ENCODE data around the gene FAM114A1. TPM values are rescaled to one million over a fixed set of nuclear protein-coding genes. Genes with fewer than 3 reads are reported as not detected.
A peak's percentile ranks its signal among the peaks of the same experiment; 100 is the strongest.
"Not testable (repeated sequence)": the region's sequence is repeated elsewhere in the genome, so short reads cannot be mapped to it uniquely, and the experiment has no call there.

The FAM114A1 gene
- total and polyA plus RNA-seq, 2 experiments from 2014 or later, result 110 to 140 TPM

DNA sequence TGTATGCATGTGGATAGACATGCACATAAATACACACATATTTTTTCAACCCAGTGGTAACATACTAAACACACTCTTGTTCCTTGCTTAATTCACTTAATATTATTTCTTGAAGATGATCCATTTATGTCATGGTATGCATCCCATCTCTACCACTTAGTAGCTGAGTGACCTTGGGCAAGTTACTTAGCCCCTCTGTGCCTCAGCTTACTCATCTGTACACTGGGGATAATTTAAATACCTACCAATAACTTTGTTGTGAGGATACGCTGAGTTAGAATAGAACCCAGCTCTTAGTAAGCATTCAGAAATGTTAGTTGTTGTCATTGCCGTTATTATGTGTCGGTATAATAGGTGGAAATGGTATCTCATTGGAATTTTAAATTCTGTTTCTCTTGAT, 41.4 kb downstream of the FAM114A1 start:
- H3K9me2 ChIP-seq (replicated peaks; ENCODE audit: insufficient read depth), result no peaks in the 10 kb centered on the region
- DNase-seq (ENCODE audit: low spot score), result no peak
- no peak overlapping the region for H2AFZ ChIP-seq
- no peaks in the 10 kb centered on the region for H3K36me3 ChIP-seq (replicated peaks; ENCODE audit: insufficient read depth, low read depth)
- no peak overlapping the region for H3K4me3 ChIP-seq
- no peaks in the 10 kb centered on the region for H3K79me2 ChIP-seq
- no peaks in the 10 kb centered on the region for H3K9me3 ChIP-seq (ENCODE audit: low read depth)
- 98% methylated on average over 3 of the region's 3 CpGs for WGBS (ENCODE audit: low lambda C conversion rate, missing lambda C conversion rate)
- TF ChIP-seq EZH2 (IDR thresholded peaks at IDR 0.05; ENCODE audit: borderline replicate concordance), result no peak
- TF ChIP-seq, protein P1, sequence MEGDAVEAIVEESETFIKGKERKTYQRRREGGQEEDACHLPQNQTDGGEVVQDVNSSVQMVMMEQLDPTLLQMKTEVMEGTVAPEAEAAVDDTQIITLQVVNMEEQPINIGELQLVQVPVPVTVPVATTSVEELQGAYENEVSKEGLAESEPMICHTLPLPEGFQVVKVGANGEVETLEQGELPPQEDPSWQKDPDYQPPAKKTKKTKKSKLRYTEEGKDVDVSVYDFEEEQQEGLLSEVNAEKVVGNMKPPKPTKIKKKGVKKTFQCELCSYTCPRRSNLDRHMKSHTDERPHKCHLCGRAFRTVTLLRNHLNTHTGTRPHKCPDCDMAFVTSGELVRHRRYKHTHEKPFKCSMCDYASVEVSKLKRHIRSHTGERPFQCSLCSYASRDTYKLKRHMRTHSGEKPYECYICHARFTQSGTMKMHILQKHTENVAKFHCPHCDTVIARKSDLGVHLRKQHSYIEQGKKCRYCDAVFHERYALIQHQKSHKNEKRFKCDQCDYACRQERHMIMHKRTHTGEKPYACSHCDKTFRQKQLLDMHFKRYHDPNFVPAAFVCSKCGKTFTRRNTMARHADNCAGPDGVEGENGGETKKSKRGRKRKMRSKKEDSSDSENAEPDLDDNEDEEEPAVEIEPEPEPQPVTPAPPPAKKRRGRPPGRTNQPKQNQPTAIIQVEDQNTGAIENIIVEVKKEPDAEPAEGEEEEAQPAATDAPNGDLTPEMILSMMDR (IDR thresholded peaks at IDR 0.05; ENCODE audit: poor library complexity), result no peak
- no peak for TF ChIP-seq EZH2phosphoT487 (IDR thresholded peaks at IDR 0.05; ENCODE audit: low read depth, severe bottlenecking, unreplicated experiment)
- H4K20me1 ChIP-seq (ENCODE audit: insufficient read depth, poor library complexity, severe bottlenecking), result no peaks in the 10 kb centered on the region
- H3K27me3 ChIP-seq, result no peaks in the 10 kb centered on the region
- no peak overlapping the region for H3K27ac ChIP-seq
- H3K4me1 ChIP-seq (ENCODE audit: insufficient read depth), result peaks cover 19% of the 10 kb centered on the region
- no peak overlapping the region for H3K4me2 ChIP-seq

DNA sequence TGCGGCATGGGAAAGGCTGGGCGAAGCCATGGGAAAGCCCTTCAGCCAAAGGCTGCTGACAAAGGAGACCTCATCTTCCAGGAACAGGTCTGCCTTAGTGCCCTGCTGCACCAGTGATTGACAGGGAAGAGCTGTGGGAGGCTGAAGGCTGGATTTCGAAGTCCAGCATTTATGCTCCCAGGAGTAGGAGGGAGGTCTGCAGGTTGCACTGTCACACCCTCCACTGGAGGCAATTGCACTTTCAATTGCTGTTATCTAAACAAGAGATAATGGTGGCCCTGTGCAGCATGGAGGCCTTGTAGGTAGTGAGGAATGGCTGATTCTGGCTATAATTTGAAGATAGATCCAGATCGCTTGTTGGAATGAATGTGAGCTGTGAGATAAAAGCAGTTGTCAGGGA, 43.7 kb downstream of the FAM114A1 start:
- H3K79me2 ChIP-seq, result no peaks in the 10 kb centered on the region
- H3K9me3 ChIP-seq (ENCODE audit: low read depth), result no peaks in the 10 kb centered on the region
- H3K4me2 ChIP-seq, result no peak overlapping the region
- no peak overlapping the region for H2AFZ ChIP-seq
- H3K4me3 ChIP-seq, result no peak overlapping the region
- no peak overlapping the region for H3K27ac ChIP-seq
- 81% methylated on average over 4 of the region's 4 CpGs for WGBS (ENCODE audit: low lambda C conversion rate, missing lambda C conversion rate)
- H3K36me3 ChIP-seq (replicated peaks; ENCODE audit: insufficient read depth, low read depth), result no peaks in the 10 kb centered on the region
- H3K9me2 ChIP-seq (replicated peaks; ENCODE audit: insufficient read depth), result no peaks in the 10 kb centered on the region
- TF ChIP-seq EZH2phosphoT487 (IDR thresholded peaks at IDR 0.05; ENCODE audit: low read depth, severe bottlenecking, unreplicated experiment), result no peak
- TF ChIP-seq, protein P1 (IDR thresholded peaks at IDR 0.05; ENCODE audit: poor library complexity), result no peak
- DNase-seq (ENCODE audit: low spot score), result peak; percentile 45
- peaks cover 4% of the 10 kb centered on the region for H3K4me1 ChIP-seq (ENCODE audit: insufficient read depth)
- no peaks in the 10 kb centered on the region for H3K27me3 ChIP-seq
- H4K20me1 ChIP-seq (ENCODE audit: insufficient read depth, poor library complexity, severe bottlenecking), result no peaks in the 10 kb centered on the region

DNA sequence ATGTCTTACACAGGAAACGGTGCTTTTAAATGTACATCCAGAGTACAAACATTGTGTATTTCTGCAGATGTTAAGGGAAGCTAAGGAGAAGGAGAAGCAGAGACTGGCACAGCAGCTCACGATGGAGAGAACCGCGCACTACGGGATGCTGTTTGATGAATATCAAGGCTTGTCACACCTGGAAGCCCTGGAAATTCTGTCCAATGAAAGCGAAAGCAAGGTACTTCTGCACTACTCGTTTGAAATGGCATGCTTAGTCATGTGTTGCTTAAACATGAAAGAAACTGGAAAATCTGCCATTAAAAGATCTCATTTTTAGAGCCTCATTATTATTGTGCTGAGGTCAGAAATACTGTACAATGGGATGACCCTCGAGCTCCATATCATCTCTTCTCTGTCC, 47.2 kb downstream of the FAM114A1 start:
- Histone ChIP-seq H3K4me2 (no peak overlapping the region), H2AFZ (no peak overlapping the region), H3K79me2 (no peaks in the 10 kb centered on the region), H3K27me3 (no peaks in the 10 kb centered on the region), H3K9me3 (ENCODE audit: low read depth) (no peaks in the 10 kb centered on the region), H4K20me1 (ENCODE audit: insufficient read depth, poor library complexity, severe bottlenecking) (no peaks in the 10 kb centered on the region), H3K4me1 (ENCODE audit: insufficient read depth) (peaks cover 4% of the 10 kb centered on the region), H3K27ac (no peak overlapping the region), H3K4me3 (no peak overlapping the region), H3K9me2 (replicated peaks; ENCODE audit: insufficient read depth) (no peaks in the 10 kb centered on the region), H3K36me3 (replicated peaks; ENCODE audit: insufficient read depth, low read depth) (no peaks in the 10 kb centered on the region)
- whole genome bisulfite sequencing (ENCODE audit: low lambda C conversion rate, missing lambda C conversion rate), result 89% methylated on average over 8 of the region's 8 CpGs
- DNase-seq (ENCODE audit: low spot score), result no peak
- TF ChIP-seq EZH2phosphoT487 (IDR thresholded peaks at IDR 0.05; ENCODE audit: low read depth, severe bottlenecking, unreplicated experiment), result no peak
- TF ChIP-seq EZH2 (IDR thresholded peaks at IDR 0.05; ENCODE audit: borderline replicate concordance), result no peak
- TF ChIP-seq, protein P1 (IDR thresholded peaks at IDR 0.05; ENCODE audit: poor library complexity), result no peak

DNA sequence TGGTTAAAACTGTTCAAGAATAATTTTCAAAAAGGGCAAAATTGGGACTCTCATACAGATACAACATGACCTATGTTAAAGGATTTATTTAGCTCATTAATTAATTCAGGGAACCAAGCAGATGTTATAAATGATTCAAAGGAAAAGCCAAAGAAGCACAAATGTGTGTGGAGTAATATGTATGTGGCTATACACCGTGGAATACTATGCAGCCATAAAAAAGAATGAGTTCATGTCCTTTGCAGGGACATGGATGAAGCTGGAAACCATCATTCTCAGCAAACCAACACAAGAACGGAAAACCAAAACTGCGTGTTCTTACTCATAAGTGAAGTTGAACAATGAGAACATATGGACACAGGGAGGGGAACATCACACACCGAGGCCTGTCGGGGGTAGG, 48.7 kb downstream of the FAM114A1 start:
- H3K4me1 ChIP-seq (ENCODE audit: insufficient read depth); H3K79me2 ChIP-seq; H3K9me3 ChIP-seq (ENCODE audit: low read depth); H3K4me3 ChIP-seq; H3K4me2 ChIP-seq; H3K27ac ChIP-seq; H4K20me1 ChIP-seq (ENCODE audit: insufficient read depth, poor library complexity, severe bottlenecking); H3K27me3 ChIP-seq; H2AFZ ChIP-seq; H3K36me3 ChIP-seq (replicated peaks; ENCODE audit: insufficient read depth, low read depth); DNase-seq (ENCODE audit: low spot score); H3K9me2 ChIP-seq (replicated peaks; ENCODE audit: insufficient read depth): not testable (repeated sequence)
- WGBS (ENCODE audit: low lambda C conversion rate, missing lambda C conversion rate), result 100% methylated on average over 5 of the region's 5 CpGs
